HL-60 (cell line): ENCODE results near the gene CLEC6A.

Experiments
- DNase-seq, 2 experiments: peaks; one replicate each; pipeline ENCODE4 v3.0.0-alpha.2; 2010 to 2020; ENCODE audit warnings: low read depth in 1 of 2, low spot score in 1 of 2
- H3K27ac ChIP-seq: fragments of 250-450 bp; sonication (Bioruptor Pico); replicated peaks from 2 replicates; pipeline ENCODE4 v1.5.1; 2020; ENCODE audit warnings: mild to moderate bottlenecking, moderate library complexity
- H3K27me3 ChIP-seq: fragments of 250-450 bp; sonication (Bioruptor Pico); 2 replicates; pipeline ENCODE4 v1.5.1; 2021; ENCODE audit warnings: mild to moderate bottlenecking, moderate library complexity; ENCODE audit not compliant: insufficient read depth, poor library complexity, severe bottlenecking
- H3K4me3 ChIP-seq: replicated peaks from 2 replicates; pipeline ENCODE4 v1.5.1; 2011; ENCODE audit warnings: mild to moderate bottlenecking, control low read depth, low read length; ENCODE audit not compliant: insufficient read depth
- CTCF ChIP-seq: IDR thresholded peaks from one replicate; pipeline ENCODE4 v1.5.1; 2011; ENCODE audit warnings: low read length, control low read depth, inconsistent platforms; ENCODE audit not compliant: insufficient read depth
- GABPA ChIP-seq: IDR thresholded peaks from 2 replicates; pipeline ENCODE4 v1.6.1; 2012; ENCODE audit warnings: low read depth
- POLR2AphosphoS5 ChIP-seq: IDR thresholded peaks from 2 replicates; pipeline ENCODE4 v1.6.1; 2012; ENCODE audit warnings: low read depth
- REST ChIP-seq: IDR thresholded peaks from 2 replicates; pipeline ENCODE4 v1.6.1; 2012; ENCODE audit warnings: low read depth; ENCODE audit not compliant: insufficient replicate concordance
- SPI1 ChIP-seq: IDR thresholded peaks from 2 replicates; pipeline ENCODE4 v1.6.1; 2012; ENCODE audit warnings: low read depth, mild to moderate bottlenecking, borderline replicate concordance

The CLEC6A gene

GRCh38 chr12:8508223-8508622, 52.5 kb downstream of the CLEC6A start:
- TF ChIP-seq CTCF (no peak), SPI1 (no peak), GABPA (no peak), POLR2AphosphoS5 (no peak), REST (no peak)
- H3K27me3 ChIP-seq, result no peaks in the 10 kb centered on the region
- no peak overlapping the region for H3K4me3 ChIP-seq
- H3K27ac ChIP-seq, result no peak overlapping the region
- no peak for DNase-seq

DNA sequence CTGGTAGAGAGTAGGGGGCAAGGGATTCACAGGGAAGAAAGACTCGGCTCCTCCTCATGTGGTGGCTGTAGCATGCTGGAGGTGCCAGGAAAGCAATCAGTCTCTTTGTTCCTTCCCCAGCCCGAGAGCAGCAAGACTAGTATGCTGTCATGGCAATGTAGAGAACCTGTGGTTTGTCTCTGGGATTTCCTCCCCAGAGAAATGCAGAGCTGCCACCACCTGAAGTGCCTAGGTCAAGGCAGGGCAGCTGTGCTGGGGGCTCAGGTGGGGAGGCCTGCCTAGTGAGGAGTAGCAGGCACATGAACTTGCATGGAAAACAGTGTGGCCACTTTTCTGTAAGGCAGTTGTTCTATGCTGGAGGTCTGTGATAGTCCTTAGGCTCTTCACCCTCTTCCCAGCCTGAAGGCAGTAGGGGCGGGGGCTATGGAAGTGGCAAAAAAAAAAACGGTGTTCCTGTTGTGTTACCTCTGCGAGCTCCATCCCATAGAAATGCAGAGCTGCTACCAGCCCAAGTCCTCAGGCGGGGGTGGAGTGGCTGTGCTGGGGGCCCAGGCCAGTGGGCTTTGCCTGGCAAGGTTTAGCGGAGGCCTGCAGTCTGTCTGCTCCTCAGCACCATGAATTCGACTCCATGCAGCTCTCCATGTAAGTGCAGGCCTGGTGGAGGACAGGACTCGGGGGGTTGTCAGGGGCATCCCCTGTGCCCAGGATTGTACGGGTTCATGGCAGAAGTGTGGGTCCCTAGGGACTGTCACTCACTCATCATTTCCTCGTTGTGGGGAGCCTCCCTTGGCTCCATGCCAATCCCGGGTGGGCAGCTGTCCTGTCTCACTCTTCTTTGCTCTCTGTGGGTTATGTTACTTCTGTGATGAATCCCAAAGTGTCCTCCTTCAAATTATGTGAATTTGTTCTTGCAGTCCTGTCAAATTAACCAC, 53.4 kb downstream of the CLEC6A start:
- Histone ChIP-seq H3K27me3 (no peaks in the 10 kb centered on the region), H3K27ac (no peak overlapping the region), H3K4me3 (no peak overlapping the region)
- DNase-seq, result peak in 1 of 2 experiments; percentile 6
- TF ChIP-seq SPI1, result no peak
- TF ChIP-seq REST, result no peak
- TF ChIP-seq CTCF, result no peak
- TF ChIP-seq POLR2AphosphoS5, result no peak
- TF ChIP-seq GABPA, result no peak

DNA sequence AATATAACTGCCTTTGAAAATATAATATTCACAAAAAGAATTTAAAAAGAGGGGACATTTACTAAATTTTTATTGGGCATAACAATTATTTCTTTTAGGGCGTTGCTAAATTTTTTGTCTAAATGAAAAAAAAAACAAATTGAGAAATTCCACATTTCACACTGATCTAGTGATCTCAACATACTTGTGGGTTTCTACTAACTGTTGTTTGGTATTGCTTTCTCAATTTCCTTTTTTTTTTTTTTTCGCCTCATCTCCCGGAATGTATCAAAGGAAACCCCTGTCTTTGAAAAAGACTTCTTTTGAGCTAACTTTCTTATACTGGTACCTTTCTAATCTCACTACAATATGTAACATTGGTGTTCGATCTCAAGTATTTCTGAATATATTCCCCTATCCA, 57.5 kb downstream of the CLEC6A start, which contains the start of gene CLEC4D:
Gene CLEC4D, plus strand, starts transcription at position 248 of the 400 bp plus-strand sequence. CDS start 230 bp downstream, outside the sequence.
- peak within 1 kb of the TSS; percentile 32 for H3K4me3 ChIP-seq
- no peaks in the 10 kb centered on the region for H3K27me3 ChIP-seq
- TF ChIP-seq REST, result no peak
- no peak for TF ChIP-seq CTCF
- TF ChIP-seq SPI1, result no peak; the same call in 1 of the 2 replicates
- no peak for TF ChIP-seq POLR2AphosphoS5
- no peak for TF ChIP-seq GABPA
- peak in 1 of 2 experiments; percentile 21 for DNase-seq
- peak within 1 kb of the TSS; percentile 54 for H3K27ac ChIP-seq
